HEK293 (cell line): ENCODE results near the gene AIFM3.

Experiments
- CTCF ChIA-PET: fragments of 350-600 bp; formaldehyde crosslinking; extraction: SDS; loops from one replicate; lab custom pipeline; 2021; ENCODE audit warnings: antibody characterized with exemption; lab: Yijun Ruan, JAX
- POLR2A ChIA-PET: fragments of 300-600 bp; formaldehyde crosslinking; extraction: SDS; loops from one replicate; lab custom pipeline; 2020; ENCODE audit warnings: antibody characterized with exemption, inconsistent platforms; lab: Yijun Ruan, JAX
- H3K27ac ChIP-seq: fragments of 200-500 bp; sonication (Bioruptor generic); 2 replicates; pipeline ENCODE4 v1.5.1; 2014; ENCODE audit warnings: low read depth, low read length, control low read depth, inconsistent platforms; ENCODE audit errors: extremely low read depth
- H3K36me3 ChIP-seq, 2 experiments: fragments of 200-500 bp in 1 of 2; sonication (Bioruptor generic) in 1 of 2; 1 replicate in 1 of 2; 2 replicates in 1 of 2; pipeline ENCODE4 v1.5.1; 2014 to 2017; ENCODE audit warnings: inconsistent platforms in 2 of 2, low read length in 2 of 2; ENCODE audit not compliant: control insufficient read depth in 2 of 2, insufficient read depth in 1 of 2
- H3K4me1 ChIP-seq: fragments of 200-500 bp; sonication (Bioruptor generic); 2 replicates; pipeline ENCODE4 v1.5.1; 2014; ENCODE audit warnings: mild to moderate bottlenecking, low read length, inconsistent platforms; ENCODE audit not compliant: control insufficient read depth, insufficient read depth
- H3K4me3 ChIP-seq: 2 replicates; pipeline ENCODE4 v1.5.1; 2011; ENCODE audit warnings: low read depth, mild to moderate bottlenecking, control low read depth, low read length, moderate library complexity
- H3K9me3 ChIP-seq: fragments of 200-500 bp; sonication (Bioruptor generic); 2 replicates; pipeline ENCODE4 v1.5.1; 2014; ENCODE audit warnings: low read depth, low read length, inconsistent platforms; ENCODE audit not compliant: control insufficient read depth, insufficient read depth
- ATF2 ChIP-seq: fragments of 450-650 bp; formaldehyde crosslinking; IDR thresholded peaks from 2 replicates; pipeline ENCODE4 v1.5.1; 2016; ENCODE audit warnings: missing biosample characterization, missing genetic modification characterization, low read depth
- HIC1 ChIP-seq: fragments of 450-650 bp; formaldehyde crosslinking; IDR thresholded peaks from 2 replicates; pipeline ENCODE4 v1.5.1; 2016; ENCODE audit warnings: missing biosample characterization, missing genetic modification characterization
- HOXD13 ChIP-seq: sonication (generic); formaldehyde crosslinking; IDR thresholded peaks from 2 replicates; pipeline ENCODE4 v1.8.0; 2022; ENCODE audit warnings: missing genetic modification reagents, borderline replicate concordance
- TCF7L2 ChIP-seq: IDR thresholded peaks from 2 replicates; pipeline ENCODE4 v1.6.1; 2011; ENCODE audit warnings: low read depth, mild to moderate bottlenecking, inconsistent platforms, low read length, moderate library complexity, borderline replicate concordance
- ZBTB21 ChIP-seq: fragments of 450-650 bp; formaldehyde crosslinking; IDR thresholded peaks from 2 replicates; pipeline ENCODE4 v1.5.1; 2017; ENCODE audit warnings: missing biosample characterization, missing genetic modification characterization
- ZNF138 ChIP-seq: fragments of 450-650 bp; formaldehyde crosslinking; IDR thresholded peaks from 2 replicates; pipeline ENCODE4 v1.5.1; 2016; ENCODE audit warnings: missing biosample characterization, missing genetic modification characterization, borderline replicate concordance
- ZNF280D ChIP-seq: fragments of 450-650 bp; formaldehyde crosslinking; IDR thresholded peaks from 2 replicates; pipeline ENCODE4 v1.5.1; 2016; ENCODE audit warnings: missing biosample characterization, missing genetic modification characterization
- ZNF394 ChIP-seq: fragments of 450-650 bp; formaldehyde crosslinking; IDR thresholded peaks from 2 replicates; pipeline ENCODE4 v1.5.1; 2016; ENCODE audit warnings: missing biosample characterization, missing genetic modification characterization, mild to moderate bottlenecking, moderate library complexity, borderline replicate concordance
- ZNF513 ChIP-seq: fragments of 450-650 bp; IDR thresholded peaks from 2 replicates; pipeline ENCODE4 v1.5.1; 2018; ENCODE audit warnings: missing biosample characterization, missing genetic modification characterization
- ZNF629 ChIP-seq: fragments of 450-650 bp; formaldehyde crosslinking; IDR thresholded peaks from 2 replicates; pipeline ENCODE4 v1.5.1; 2017; ENCODE audit warnings: missing biosample characterization, missing genetic modification characterization
- ZNF677 ChIP-seq: fragments of 450-650 bp; IDR thresholded peaks from 2 replicates; pipeline ENCODE4 v1.5.0; 2018; ENCODE audit warnings: missing biosample characterization, mild to moderate bottlenecking, missing genetic modification characterization, moderate library complexity
- ZNF692 ChIP-seq: fragments of 450-650 bp; formaldehyde crosslinking; IDR thresholded peaks from 2 replicates; pipeline ENCODE4 v1.5.1; 2016; ENCODE audit warnings: missing biosample characterization, missing genetic modification characterization

Gene AIFM3

GRCh38 chr22:20951932-20952380, 15.1 kb upstream of the AIFM3 start (continued):
- TF ChIP-seq ZNF280D (no peak), ATF2 (tag by site-specific recombination) (no peak), HOXD13 (no peak), ZNF692 (tag by site-specific recombination) (no peak), ZBTB21 (tag by site-specific recombination) (no peak)

GRCh38 chr22:20952544-20953341, 14.3 kb upstream of the AIFM3 start:
- Histone ChIP-seq H3K4me3 (no peak overlapping the region), H3K4me1 (no peaks in the 10 kb centered on the region), H3K36me3 (peaks cover 5 to 64% of the 10 kb centered on the region in 2 experiments; a peak in 2 of 3 replicates), H3K9me3 (no peaks in the 10 kb centered on the region), H3K27ac (no peak overlapping the region)
- ChIA-PET POLR2A (interaction anchor here (0.5 kb wide), 1 partner anchor 35 kb away, joined by 4 read pairs; no protein-coding TSS in a partner anchor), CTCF (interaction anchor here (0.6 to 2.3 kb wide), 4 partner anchors 9 to 379 kb away, joined by 3 to 9 read pairs (median 4); partner anchors contain the start of gene LZTR1)
- TF ChIP-seq ZNF394 (tag by site-specific recombination) (no peak), ZNF677 (tag by site-specific recombination) (no peak), ZNF629 (tag by site-specific recombination) (no peak), ZNF138 (tag by site-specific recombination) (no peak)

DNA sequence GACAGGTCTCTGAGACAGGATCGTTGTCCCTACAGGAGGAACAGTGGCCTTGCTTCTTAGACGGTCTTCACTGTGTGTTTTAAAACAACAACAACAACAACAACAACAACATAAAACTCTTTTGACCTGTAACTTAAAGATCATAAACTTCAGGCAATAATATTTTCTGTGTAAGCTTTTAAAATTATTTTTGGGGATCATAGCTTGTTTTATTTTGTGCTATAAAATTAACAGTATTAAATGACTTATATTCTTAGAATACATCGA, 13.8 kb upstream of the AIFM3 start:
- Histone ChIP-seq H3K27ac (no peak overlapping the region), H3K9me3 (no peaks in the 10 kb centered on the region), H3K36me3 (peaks cover 5 to 61% of the 10 kb centered on the region in 2 experiments; a peak in 2 of 3 replicates), H3K4me3 (no peak overlapping the region), H3K4me1 (no peaks in the 10 kb centered on the region)
- ChIA-PET POLR2A (interaction anchor here (0.5 kb wide), 1 partner anchor 35 kb away, joined by 4 read pairs; no protein-coding TSS in a partner anchor), CTCF (interaction anchor here (0.6 to 2.3 kb wide), 2 partner anchors 68 to 379 kb away, joined by 3 to 9 read pairs; no protein-coding TSS in a partner anchor)
- TF ChIP-seq HIC1 (tag by site-specific recombination): no peak
- no peak for TF ChIP-seq ZNF513
- TF ChIP-seq TCF7L2: no peak
